Ovary (tissue), 3 donors: ENCODE measurements around the gene NIM1K.

ENCODE experiments used
- CTCF ChIP-seq, 3 donors: fragments of 450-650 bp in 2 of 3; fragments of 200-600 bp in 1 of 3; IDR thresholded peaks; one replicate each; pipeline versions ENCODE4 v1.5.1 to v1.8.0; 2016 to 2022; ENCODE audit warnings: antibody characterized with exemption in 3 of 3, mild to moderate bottlenecking in 1 of 3
- EP300 ChIP-seq: sonication (generic); formaldehyde crosslinking; IDR thresholded peaks from one replicate; pipeline ENCODE4 v1.6.1; 2017; ENCODE audit warnings: antibody characterized with exemption
- POLR2A ChIP-seq: fragments of 450-650 bp; IDR thresholded peaks from one replicate; pipeline ENCODE4 v1.6.1; 2017; ENCODE audit warnings: antibody characterized with exemption, mild to moderate bottlenecking, moderate library complexity
- donor health status: DM: no; HTN: no; CAD: no.

GRCh38 chr5:43193181-43193893, 1.3 kb downstream of the NIM1K start:
- TF ChIP-seq POLR2A (no peak), CTCF (IDR thresholded peaks at IDR 0.05) (no peak), EP300 (no peak)
